Activated CD4-positive, alpha-beta memory T cell treated with anti-CD3 and anti-CD28 coated beads, Interleukin-2, amount 10 ng/mL, durations not matched to agents 7 days and 5 days (primary cell): ENCODE data around the gene POMT1. TPM values are rescaled to one million over a fixed set of nuclear protein-coding genes. Genes with fewer than 3 reads are reported as not detected.

Experiments used
- CTCF ChIA-PET: fragments of 350-600 bp; sonication (Branson Sonifier 250); formaldehyde crosslinking; loops from one replicate; lab custom pipeline; 2021; ENCODE audit warnings: antibody characterized with exemption, inconsistent platforms; lab: Charles Lee
- POLR2A ChIA-PET: fragments of 350-600 bp; sonication (Branson Sonifier 250); formaldehyde crosslinking; loops from one replicate; lab custom pipeline; 2021; ENCODE audit warnings: antibody characterized with exemption; lab: Charles Lee
- DNase-seq: peaks from one replicate; pipeline ENCODE4 v3.0.0-alpha.2; 2020
- H3K27ac Mint-ChIP-seq: one replicate; pipeline ENCODE4 v1.8.0; 2021; ENCODE audit warnings: mild to moderate bottlenecking, mixed read lengths
- H3K27me3 Mint-ChIP-seq: one replicate; pipeline ENCODE4 v1.8.0; 2021; ENCODE audit warnings: mixed read lengths
- H3K36me3 Mint-ChIP-seq: one replicate; pipeline ENCODE4 v1.8.0; 2021; ENCODE audit warnings: low read depth, mixed read lengths
- H3K4me1 Mint-ChIP-seq: one replicate; pipeline ENCODE4 v1.8.0; 2021; ENCODE audit warnings: mixed read lengths
- H3K4me3 Mint-ChIP-seq: one replicate; pipeline ENCODE4 v1.8.0; 2021; ENCODE audit warnings: mild to moderate bottlenecking, mixed read lengths
- H3K9me3 Mint-ChIP-seq: one replicate; pipeline ENCODE4 v1.8.0; 2021; ENCODE audit warnings: mixed read lengths
- total RNA-seq, 2 experiments: library from RNA; stranded (reverse); gene quantifications; one replicate each; pipeline ENCODE4 v1.2.3, GENCODE V29; 2021

Gene POMT1
- total RNA-seq, 2 experiments from 2014 or later: 52.5 to 53.8 TPM

DNA sequence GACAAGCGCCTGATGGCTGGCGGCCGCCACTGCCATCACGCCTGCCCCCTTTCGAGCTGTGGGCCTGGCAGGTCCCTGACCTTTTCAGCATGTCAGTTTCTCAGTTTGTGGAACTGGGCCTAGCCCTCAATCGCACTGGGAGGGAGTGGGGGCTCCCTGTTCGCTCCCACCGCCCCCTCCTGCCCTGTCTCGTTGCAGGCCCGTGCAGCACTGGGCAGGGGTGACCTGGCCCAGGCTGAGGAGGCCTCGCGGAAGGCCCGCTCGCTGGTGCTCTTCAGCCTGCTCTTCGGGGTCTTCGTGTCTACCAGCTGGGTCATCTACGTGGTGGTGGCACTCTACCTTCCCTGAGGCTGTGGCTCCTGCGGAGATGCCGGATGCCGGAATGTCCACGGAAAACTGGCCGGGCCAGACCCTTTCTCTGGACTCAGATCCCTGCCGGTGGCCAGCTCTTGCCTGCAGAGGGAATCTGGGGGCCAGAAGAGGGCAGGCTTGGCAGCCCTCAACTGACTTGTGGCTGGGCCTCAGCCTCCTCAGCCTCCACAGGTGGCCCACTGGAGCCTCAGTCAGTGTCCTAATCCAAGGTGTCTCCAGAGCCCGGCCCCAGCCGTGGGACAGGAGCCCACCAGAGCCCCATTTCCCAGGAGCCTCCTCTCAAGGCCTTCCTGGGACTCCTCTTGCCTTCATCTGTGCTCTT lies 55.3 kb downstream of the POMT1 start:
- Mint-ChIP-seq H3K36me3 (peaks cover 8% of the 10 kb centered on the region), H3K4me1 (peaks cover 4% of the 10 kb centered on the region), H3K4me3 (no peak overlapping the region), H3K27me3 (peaks cover 26% of the 10 kb centered on the region), H3K27ac (no peak overlapping the region), H3K9me3 (no peaks in the 10 kb centered on the region)
- ChIA-PET CTCF (no interaction called here), POLR2A (no interaction called here)
- no peak for DNase-seq

DNA sequence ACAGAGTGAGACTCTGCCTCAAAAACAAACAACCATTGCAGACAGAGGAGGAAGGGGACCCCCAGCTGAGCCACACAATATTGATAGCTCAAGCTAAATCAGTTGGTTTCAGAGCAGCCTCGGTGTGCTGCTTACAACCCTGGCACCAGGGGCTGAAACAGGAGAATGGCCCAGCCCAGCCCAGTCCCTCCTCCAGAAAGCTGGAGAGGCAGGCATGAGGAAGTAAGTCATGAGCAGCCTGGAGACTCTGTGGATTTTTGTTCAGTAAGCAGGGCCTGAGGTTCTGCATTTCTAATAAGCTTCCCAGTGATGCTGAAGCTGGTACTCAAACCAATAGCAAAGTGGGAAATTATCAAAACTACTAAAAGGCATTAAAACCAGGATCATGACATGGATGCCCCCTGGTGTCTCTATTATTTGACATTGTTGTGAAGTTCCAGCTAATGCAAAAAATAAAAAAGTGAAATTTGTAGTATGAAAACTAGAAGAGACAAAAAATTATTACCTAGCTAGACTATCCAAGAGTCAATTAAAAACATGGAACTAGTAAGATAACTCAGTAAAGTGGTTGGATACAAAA lies 56.8 kb downstream of the POMT1 start:
- DNase-seq: no peak
- POLR2A ChIA-PET: interaction anchor here (1.0 kb wide), 1 partner anchor 56 kb away, joined by 3 read pairs; the partner anchor contains the start of gene POMT1
- CTCF ChIA-PET: interaction anchor here (0.9 to 2.4 kb wide), 2 partner anchors 59 to 210 kb away, joined by 3 to 11 read pairs; no protein-coding TSS in a partner anchor
- Mint-ChIP-seq H3K4me3 (no peak overlapping the region), H3K9me3 (no peaks in the 10 kb centered on the region), H3K27me3 (peaks cover 18% of the 10 kb centered on the region), H3K4me1 (peaks cover 4% of the 10 kb centered on the region), H3K36me3 (peaks cover 8% of the 10 kb centered on the region), H3K27ac (no peak overlapping the region)

DNA sequence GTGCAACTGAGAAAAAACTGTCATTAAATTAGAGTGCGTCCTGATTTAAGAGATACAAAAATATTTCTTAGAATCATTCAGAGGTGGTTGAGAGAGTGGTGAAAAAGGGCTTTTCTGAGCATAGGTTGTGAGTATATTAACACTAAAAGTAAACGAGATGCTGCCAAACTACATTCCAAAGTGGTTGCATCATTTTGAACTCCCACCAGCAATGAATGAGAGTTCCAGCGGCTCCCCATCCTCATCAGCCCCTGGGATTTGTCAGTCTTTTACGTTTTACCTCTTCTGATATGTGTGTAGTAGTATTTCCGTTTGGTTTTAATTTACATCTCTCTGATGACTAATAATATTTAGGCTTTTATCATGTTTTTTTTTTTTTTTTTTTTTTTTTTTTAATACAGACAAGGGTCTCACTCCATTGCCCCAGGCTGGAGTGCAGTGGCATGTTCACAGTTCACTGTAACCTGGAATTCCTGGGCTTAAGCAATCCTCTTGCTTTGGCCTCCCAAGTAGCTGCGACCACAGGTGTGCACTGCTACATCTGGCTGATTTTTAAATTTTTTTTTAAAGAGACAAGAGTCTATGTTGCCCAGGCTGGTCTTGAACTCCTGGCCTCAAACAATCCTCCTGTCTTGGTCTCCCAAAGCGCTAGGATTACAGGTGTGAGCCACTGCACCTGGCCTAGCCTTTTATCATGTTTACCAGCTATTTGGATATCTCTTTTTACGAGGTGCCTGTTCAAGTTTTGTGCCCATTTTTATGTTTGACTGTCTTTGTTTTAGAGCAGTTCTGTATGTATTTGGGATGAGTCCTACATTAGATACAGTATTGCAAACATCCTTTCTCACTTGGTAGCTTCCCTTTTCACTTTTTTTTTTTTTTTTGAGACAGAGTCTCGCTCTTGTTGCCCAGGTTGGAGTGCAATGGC lies 59.6 kb downstream of the POMT1 start:
- Mint-ChIP-seq H3K4me3 (no peak overlapping the region), H3K9me3 (no peaks in the 10 kb centered on the region), H3K4me1 (peaks cover 8% of the 10 kb centered on the region), H3K27ac (no peak overlapping the region), H3K27me3 (no peaks in the 10 kb centered on the region), H3K36me3 (peaks cover 16% of the 10 kb centered on the region)
- CTCF ChIA-PET: no interaction called here
- POLR2A ChIA-PET: interaction anchor here (0.6 to 0.9 kb wide), 2 partner anchors 17 to 468 kb away, joined by 3 read pairs; no protein-coding TSS in a partner anchor
- DNase-seq: no peak

DNA sequence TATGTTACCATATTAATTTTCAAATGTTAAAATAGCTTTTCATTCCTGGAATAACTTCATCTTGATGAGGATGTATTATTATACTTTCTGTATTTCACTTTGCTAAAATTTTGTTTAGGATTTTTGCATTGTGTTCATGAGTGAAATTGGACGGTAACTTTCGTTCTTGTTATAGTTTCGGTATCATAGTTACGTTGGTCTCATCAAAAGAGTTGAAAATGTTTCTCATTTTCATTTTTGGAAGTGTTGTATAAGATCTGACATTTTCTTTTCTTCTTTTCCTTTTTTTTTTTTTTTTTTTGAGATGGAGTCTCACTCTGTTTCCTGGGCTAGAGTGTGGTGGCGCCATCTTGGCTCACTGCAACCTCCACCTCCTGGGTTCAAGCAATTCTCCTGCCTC lies 62.7 kb downstream of the POMT1 start:
- peaks cover 8% of the 10 kb centered on the region for H3K4me1 Mint-ChIP-seq
- ChIA-PET POLR2A (interaction anchor here (1.1 to 1.2 kb wide), 2 partner anchors 11 to 20 kb away, joined by 3 to 4 read pairs; no protein-coding TSS in a partner anchor), CTCF (interaction anchor here (0.7 kb wide), 1 partner anchor 698 kb away, joined by 5 read pairs; no protein-coding TSS in a partner anchor)
- H3K4me3 Mint-ChIP-seq: no peak overlapping the region
- no peak for DNase-seq
- H3K27me3 Mint-ChIP-seq: no peaks in the 10 kb centered on the region
- no peaks in the 10 kb centered on the region for H3K9me3 Mint-ChIP-seq
- H3K27ac Mint-ChIP-seq: no peak overlapping the region
- H3K36me3 Mint-ChIP-seq: peaks cover 37% of the 10 kb centered on the region

DNA sequence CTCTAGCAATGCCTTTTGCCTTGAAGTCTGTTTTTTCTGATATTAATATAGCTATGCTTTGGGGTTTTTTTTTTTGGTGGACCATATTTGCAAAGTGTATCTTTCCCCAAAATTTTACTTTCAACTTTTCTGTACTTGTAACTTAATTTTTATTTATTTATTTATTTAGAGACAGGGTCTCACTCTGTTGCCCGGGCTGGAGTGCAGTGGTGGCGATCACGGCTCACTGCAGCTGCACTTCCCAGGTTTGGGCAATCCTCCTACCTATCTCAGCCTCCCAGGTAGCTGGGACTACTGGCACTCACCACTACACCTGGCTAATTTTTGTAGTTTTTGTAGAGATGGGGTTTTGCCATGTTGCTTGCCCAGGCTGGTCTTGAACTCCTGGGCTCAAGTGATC lies 63.4 kb downstream of the POMT1 start:
- POLR2A ChIA-PET: interaction anchor here (1.1 to 1.2 kb wide), 2 partner anchors 12 to 19 kb away, joined by 3 to 4 read pairs; no protein-coding TSS in a partner anchor
- Mint-ChIP-seq H3K27ac (no peak overlapping the region), H3K27me3 (no peaks in the 10 kb centered on the region), H3K36me3 (peaks cover 40% of the 10 kb centered on the region), H3K4me1 (peaks cover 8% of the 10 kb centered on the region), H3K9me3 (no peaks in the 10 kb centered on the region), H3K4me3 (no peak overlapping the region)
- CTCF ChIA-PET: interaction anchor here (0.7 kb wide), 1 partner anchor 698 kb away, joined by 5 read pairs; no protein-coding TSS in a partner anchor
- DNase-seq: no peak

DNA sequence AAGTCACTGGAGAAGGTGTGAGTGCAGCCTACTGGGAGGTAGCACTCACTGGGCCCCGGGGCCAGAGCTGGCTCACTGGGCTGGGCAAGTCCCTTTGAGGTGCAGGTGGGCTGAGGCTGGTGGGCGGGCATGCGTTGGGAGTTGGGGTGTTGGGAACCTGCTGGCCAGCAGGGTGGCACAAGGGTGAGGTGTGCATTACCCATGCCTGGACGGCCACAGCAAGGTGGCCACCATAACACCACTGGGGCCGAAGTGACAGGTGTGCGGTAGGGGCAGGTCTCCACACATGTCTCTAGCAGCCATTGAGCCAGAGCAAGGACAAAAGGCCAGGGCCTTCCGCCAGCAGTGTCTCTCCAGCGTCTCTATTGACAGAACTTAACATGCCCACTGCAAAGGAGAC lies 65.2 kb downstream of the POMT1 start:
- Mint-ChIP-seq H3K4me3 (no peak overlapping the region), H3K36me3 (peaks cover 43% of the 10 kb centered on the region), H3K27me3 (no peaks in the 10 kb centered on the region), H3K27ac (no peak overlapping the region), H3K4me1 (peaks cover 8% of the 10 kb centered on the region), H3K9me3 (no peaks in the 10 kb centered on the region)
- CTCF ChIA-PET: no interaction called here
- no peak for DNase-seq
- POLR2A ChIA-PET: no interaction called here

Other genes starting within 250 kb of the POMT1 start
- 10 to 100 TPM; 86.5 to 88.7 TPM for gene FAM78A, start 226.4 kb upstream of the POMT1 start, total RNA-seq
- gene PLPP7, start 213.2 kb upstream of the POMT1 start, total RNA-seq: not detected
- 100 to 1,000 TPM; 178 to 190 TPM for gene PRRC2B, start 108.8 kb upstream of the POMT1 start, total RNA-seq
- gene UCK1, start 28.3 kb downstream of the POMT1 start, total RNA-seq: 10 to 100 TPM; 23.8 to 24.6 TPM
- not detected for gene PRRT1B, start 42.6 kb downstream of the POMT1 start, total RNA-seq
- gene RAPGEF1, start 237.2 kb downstream of the POMT1 start, total RNA-seq: 100 to 1,000 TPM; 149 to 158 TPM